Right kidney (tissue), 1 donor: ENCODE data around the gene ZFPL1.
"Not testable (repeated sequence)": the region's sequence is repeated elsewhere in the genome, so short reads cannot be mapped to it uniquely, and the experiment has no call there.

ENCODE experiments used
- DNase-seq: peaks from one replicate; pipeline ENCODE4 v3.0.0-alpha.2; 2016

Gene ZFPL1

GRCh38 chr11:65113839-65114238 is 29.8 kb downstream of the ZFPL1 start:
- no peak for DNase-seq

GRCh38 chr11:65114538-65115171 is 30.6 kb downstream of the ZFPL1 start:
- DNase-seq, result no peak

- DNase-seq, result no peak
These were observed 31.5 kb downstream of the ZFPL1 start for GRCh38 chr11:65115361-65116082.

GRCh38 chr11:65116370-65117205 is 32.6 kb downstream of the ZFPL1 start:
- DNase-seq, result peak; percentile 54

- peak; percentile 92 for DNase-seq
These were observed 33.4 kb downstream of the ZFPL1 start, which contains the start of gene ZNHIT2 for GRCh38 chr11:65117206-65118096. Gene ZNHIT2, minus strand, starts transcription at chr11:65117701. Its CDS starts 48 bp downstream, at chr11:65117653.

GRCh38 chr11:65118097-65118837 is 34.2 kb downstream of the ZFPL1 start:
- no peak for DNase-seq

GRCh38 chr11:65118891-65119669 is 35.1 kb downstream of the ZFPL1 start:
- DNase-seq, result not testable (repeated sequence)

GRCh38 chr11:65119670-65119995 is 35.6 kb downstream of the ZFPL1 start:
- DNase-seq, result no peak

GRCh38 chr11:65120831-65121230 is 36.8 kb downstream of the ZFPL1 start:
- DNase-seq, result no peak

- no peak for DNase-seq
These were observed 37.4 kb downstream of the ZFPL1 start for GRCh38 chr11:65121447-65121864.

- peak; percentile 88 for DNase-seq
These were observed 38.1 kb downstream of the ZFPL1 start, which contains the start of the genes FAU and MRPL49 for GRCh38 chr11:65121865-65122696. Gene FAU, minus strand, starts transcription at chr11:65122134. Its CDS starts 321 bp downstream, at chr11:65121813. Gene MRPL49, plus strand, starts transcription at chr11:65122321. Its CDS starts 26 bp downstream, at chr11:65122347.

GRCh38 chr11:65124480-65125196 is 40.6 kb downstream of the ZFPL1 start:
- DNase-seq, result no peak

- no peak for DNase-seq
These were observed 41.4 kb downstream of the ZFPL1 start for GRCh38 chr11:65125197-65126056.

- no peak for DNase-seq
These were observed 42.7 kb downstream of the ZFPL1 start for GRCh38 chr11:65126624-65127274.

- no peak for DNase-seq
These were observed 43.6 kb downstream of the ZFPL1 start for GRCh38 chr11:65127473-65128181.
